ENCODE measurements around the gene PHB1. TPM values are rescaled to one million over a fixed set of nuclear protein-coding genes. Genes with fewer than 3 reads are reported as not detected.

PHB1 gene
- total and polyA plus RNA-seq, 2 experiments from 2014 or later = 194 to 211 TPM

GRCh38 chr17:49369760-49370159 lies 44.9 kb downstream of the PHB1 start:
- Mint-ChIP-seq H3K4me3 (no peak overlapping the region), H3K27me3 (ENCODE audit: insufficient read depth, low read depth, poor library complexity) (peaks cover 15% of the 10 kb centered on the region), H3K36me3 (ENCODE audit: low read depth) (no peaks in the 10 kb centered on the region), H3K9me3 (no peaks in the 10 kb centered on the region; the same call in 2 of the 3 replicates), H3K4me1 (peaks cover 35% of the 10 kb centered on the region), H3K27ac (no peak overlapping the region)
- Histone ChIP-seq H3K27ac (ENCODE audit: low read depth) (no peak overlapping the region), H4K20me1 (replicated peaks; ENCODE audit: insufficient read depth) (no peaks in the 10 kb centered on the region), H3K4me2 (no peak overlapping the region), H3K9me2 (ENCODE audit: insufficient read depth) (no peaks in the 10 kb centered on the region), H3K27me3 (ENCODE audit: insufficient read depth) (no peaks in the 10 kb centered on the region), H3K4me3 (no peak overlapping the region), H3K36me3 (ENCODE audit: insufficient read depth) (no peaks in the 10 kb centered on the region), H2AFZ (peak overlapping the region; percentile 15; the same call in 1 of the 2 replicates), H3K4me1 (ENCODE audit: insufficient read depth) (peaks cover 25% of the 10 kb centered on the region), H3K79me2 (replicated peaks; ENCODE audit: insufficient read depth) (no peaks in the 10 kb centered on the region), H3F3A (replicated peaks; ENCODE audit: low read depth) (no peaks in the 10 kb centered on the region)
- TF ChIP-seq CREB1 (CRISPR knock-in tag; IDR thresholded peaks at IDR 0.05; ENCODE audit: low read depth) (no peak), ETS1 (IDR thresholded peaks at IDR 0.05) (no peak), REST (IDR thresholded peaks at IDR 0.05; ENCODE audit: unreplicated experiment) (no peak), ZNF462 (CRISPR knock-in tag; IDR thresholded peaks at IDR 0.05) (no peak), ZNF114 (CRISPR knock-in tag; IDR thresholded peaks at IDR 0.05) (no peak), ZNF331 (CRISPR knock-in tag; IDR thresholded peaks at IDR 0.05; ENCODE audit: low read depth) (no peak), STAT1 (IDR thresholded peaks at IDR 0.05; ENCODE audit: unreplicated experiment) (no peak), EZH2phosphoT487 (IDR thresholded peaks at IDR 0.05; ENCODE audit: unreplicated experiment) (no peak)
- DNase-seq (ENCODE audit: low spot score) (no peak), ATAC-seq (no peak)

Data from GM23338 (cell line).